ENCODE measurements around the gene MFAP2.
"Not testable (repeated sequence)": the region's sequence is repeated elsewhere in the genome, so short reads cannot be mapped to it uniquely, and the experiment has no call there.

MFAP2 gene

DNA sequence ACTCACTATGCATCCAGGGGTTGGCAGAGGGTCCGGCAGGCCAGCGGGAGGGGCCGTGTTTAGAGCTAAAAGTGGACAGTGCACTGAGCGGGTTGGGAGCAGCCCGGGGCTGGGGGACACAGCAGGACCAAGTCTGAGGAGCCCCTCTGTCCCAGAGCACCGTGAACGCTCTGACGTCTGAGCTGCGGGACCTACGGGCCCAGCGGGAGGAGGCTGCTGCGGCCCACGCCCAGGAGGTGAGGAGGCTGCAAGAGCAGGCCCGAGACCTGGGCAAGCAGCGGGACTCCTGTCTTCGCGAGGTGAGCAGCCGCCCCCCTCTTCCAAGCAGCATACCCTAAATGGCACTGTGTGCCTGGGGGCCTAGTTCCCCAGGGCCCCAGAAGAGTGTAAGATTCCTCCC lies 25.8 kb downstream of the MFAP2 start:
- TF ChIP-seq, protein P1, sequence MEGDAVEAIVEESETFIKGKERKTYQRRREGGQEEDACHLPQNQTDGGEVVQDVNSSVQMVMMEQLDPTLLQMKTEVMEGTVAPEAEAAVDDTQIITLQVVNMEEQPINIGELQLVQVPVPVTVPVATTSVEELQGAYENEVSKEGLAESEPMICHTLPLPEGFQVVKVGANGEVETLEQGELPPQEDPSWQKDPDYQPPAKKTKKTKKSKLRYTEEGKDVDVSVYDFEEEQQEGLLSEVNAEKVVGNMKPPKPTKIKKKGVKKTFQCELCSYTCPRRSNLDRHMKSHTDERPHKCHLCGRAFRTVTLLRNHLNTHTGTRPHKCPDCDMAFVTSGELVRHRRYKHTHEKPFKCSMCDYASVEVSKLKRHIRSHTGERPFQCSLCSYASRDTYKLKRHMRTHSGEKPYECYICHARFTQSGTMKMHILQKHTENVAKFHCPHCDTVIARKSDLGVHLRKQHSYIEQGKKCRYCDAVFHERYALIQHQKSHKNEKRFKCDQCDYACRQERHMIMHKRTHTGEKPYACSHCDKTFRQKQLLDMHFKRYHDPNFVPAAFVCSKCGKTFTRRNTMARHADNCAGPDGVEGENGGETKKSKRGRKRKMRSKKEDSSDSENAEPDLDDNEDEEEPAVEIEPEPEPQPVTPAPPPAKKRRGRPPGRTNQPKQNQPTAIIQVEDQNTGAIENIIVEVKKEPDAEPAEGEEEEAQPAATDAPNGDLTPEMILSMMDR (IDR thresholded peaks at IDR 0.05; ENCODE audit: low read depth, low read length, missing control alignments) = no peak

GRCh38 chr1:16952376-16952775 lies 28.0 kb downstream of the MFAP2 start:
- H3K4me3 ChIP-seq (ENCODE audit: low read depth, low read length); DNase-seq (ENCODE audit: low read depth); in situ Hi-C loops (cut with HindIII; ENCODE audit: low sequenced_read_pairs): not testable (repeated sequence)

More for the DNA sequence above, 25.8 kb downstream of the MFAP2 start:
- in situ Hi-C loops (cut with HindIII; ENCODE audit: low sequenced_read_pairs) = no loop called here
- no peak overlapping the region for H3K4me3 ChIP-seq (ENCODE audit: low read depth, low read length)
- DNase-seq (ENCODE audit: low read depth) = no peak

DNA sequence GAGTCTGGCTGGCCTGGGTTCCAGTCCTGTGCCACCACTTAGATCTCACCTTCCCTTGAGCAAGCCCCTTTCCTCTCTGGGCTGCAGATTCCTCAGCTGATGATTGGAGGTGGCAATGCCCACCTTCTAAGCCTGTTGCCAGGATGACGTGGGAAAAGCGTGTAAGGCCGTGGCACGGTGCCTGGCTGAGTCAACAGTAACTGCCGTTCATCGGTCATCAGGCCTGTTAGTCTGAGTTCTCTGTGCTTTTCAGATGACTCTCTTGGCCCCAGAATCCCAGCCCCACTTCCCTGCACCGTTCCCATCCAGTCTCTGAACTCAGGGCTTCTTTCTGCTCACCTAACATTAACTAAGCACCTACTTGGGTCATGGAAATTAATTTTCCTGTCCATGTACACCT lies 31.4 kb downstream of the MFAP2 start:
- in situ Hi-C loops (cut with HindIII; ENCODE audit: low sequenced_read_pairs); H3K4me3 ChIP-seq (ENCODE audit: low read depth, low read length): not testable (repeated sequence)
- peak; percentile 43 for DNase-seq (ENCODE audit: low read depth)

DNA sequence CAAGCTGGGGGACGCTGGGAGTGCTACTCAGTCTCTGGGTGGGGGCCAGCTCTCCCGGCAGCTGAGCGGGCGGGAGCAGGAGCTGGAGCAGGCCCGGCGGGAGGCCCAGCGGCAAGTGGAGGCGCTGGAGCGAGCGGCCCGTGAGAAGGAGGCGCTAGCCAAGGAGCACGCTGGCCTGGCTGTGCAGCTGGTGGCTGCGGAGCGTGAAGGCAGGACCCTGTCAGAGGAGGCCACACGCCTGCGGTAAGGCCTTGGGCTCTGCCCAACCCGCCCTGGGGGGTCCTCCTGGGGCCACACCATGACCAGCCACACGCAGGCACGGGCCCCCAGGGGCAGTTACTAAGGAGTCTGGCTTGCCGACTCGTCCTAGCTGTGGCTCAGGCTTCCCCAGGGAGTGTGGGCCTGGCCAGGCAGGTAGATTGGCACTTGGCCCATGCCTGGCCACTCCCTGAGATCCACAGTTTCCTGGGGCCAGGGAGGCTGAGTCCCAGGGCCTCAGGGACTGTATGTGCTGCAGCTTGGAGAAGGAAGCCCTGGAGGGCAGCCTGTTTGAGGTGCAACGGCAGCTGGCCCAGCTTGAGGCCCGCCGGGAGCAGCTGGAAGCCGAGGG lies 32.0 kb downstream of the MFAP2 start:
- DNase-seq (ENCODE audit: low read depth) = peak; percentile 38
- H3K4me3 ChIP-seq (ENCODE audit: low read depth, low read length); in situ Hi-C loops (cut with HindIII; ENCODE audit: low sequenced_read_pairs): not testable (repeated sequence)

DNA sequence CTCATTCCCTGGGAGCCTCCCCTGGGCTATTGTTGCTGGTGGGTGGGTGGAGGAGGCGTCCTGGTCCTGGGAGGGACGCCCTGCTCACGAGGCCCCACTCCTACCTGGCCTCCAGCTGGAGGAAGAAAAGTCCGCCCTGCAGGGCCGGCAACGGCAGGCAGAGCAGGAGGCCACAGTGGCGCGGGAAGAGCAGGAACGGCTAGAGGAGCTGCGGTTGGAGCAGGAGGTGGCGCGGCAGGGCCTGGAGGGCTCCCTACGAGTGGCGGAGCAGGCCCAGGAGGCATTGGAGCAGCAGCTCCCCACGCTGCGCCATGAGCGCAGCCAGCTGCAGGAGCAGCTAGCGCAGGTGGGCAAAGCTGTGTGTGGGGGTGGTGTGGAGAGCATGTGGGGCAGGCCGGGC lies 33.8 kb downstream of the MFAP2 start:
- TF ChIP-seq, protein P1 (IDR thresholded peaks at IDR 0.05; ENCODE audit: low read depth, low read length, missing control alignments) = no peak
- in situ Hi-C loops (cut with HindIII; ENCODE audit: low sequenced_read_pairs) = no loop called here
- no peak for DNase-seq (ENCODE audit: low read depth)
- H3K4me3 ChIP-seq (ENCODE audit: low read depth, low read length) = no peak overlapping the region

- H3K4me3 ChIP-seq (ENCODE audit: low read depth, low read length); in situ Hi-C loops (cut with HindIII; ENCODE audit: low sequenced_read_pairs); DNase-seq (ENCODE audit: low read depth): not testable (repeated sequence)
These were observed 34.2 kb downstream of the MFAP2 start for GRCh38 chr1:16946185-16946584.

GRCh38 chr1:16945512-16945911 lies 34.9 kb downstream of the MFAP2 start:
- in situ Hi-C loops (cut with HindIII; ENCODE audit: low sequenced_read_pairs); H3K4me3 ChIP-seq (ENCODE audit: low read depth, low read length); DNase-seq (ENCODE audit: low read depth): not testable (repeated sequence)

- H3K4me3 ChIP-seq (ENCODE audit: low read depth, low read length) = no peak overlapping the region
- TF ChIP-seq, protein P1 (IDR thresholded peaks at IDR 0.05; ENCODE audit: low read depth, low read length, missing control alignments) = no peak
- in situ Hi-C loops (cut with HindIII; ENCODE audit: low sequenced_read_pairs) = no loop called here
- DNase-seq (ENCODE audit: low read depth) = no peak
These were observed 36.4 kb downstream of the MFAP2 start for GRCh38 chr1:16944038-16944437.

DNA sequence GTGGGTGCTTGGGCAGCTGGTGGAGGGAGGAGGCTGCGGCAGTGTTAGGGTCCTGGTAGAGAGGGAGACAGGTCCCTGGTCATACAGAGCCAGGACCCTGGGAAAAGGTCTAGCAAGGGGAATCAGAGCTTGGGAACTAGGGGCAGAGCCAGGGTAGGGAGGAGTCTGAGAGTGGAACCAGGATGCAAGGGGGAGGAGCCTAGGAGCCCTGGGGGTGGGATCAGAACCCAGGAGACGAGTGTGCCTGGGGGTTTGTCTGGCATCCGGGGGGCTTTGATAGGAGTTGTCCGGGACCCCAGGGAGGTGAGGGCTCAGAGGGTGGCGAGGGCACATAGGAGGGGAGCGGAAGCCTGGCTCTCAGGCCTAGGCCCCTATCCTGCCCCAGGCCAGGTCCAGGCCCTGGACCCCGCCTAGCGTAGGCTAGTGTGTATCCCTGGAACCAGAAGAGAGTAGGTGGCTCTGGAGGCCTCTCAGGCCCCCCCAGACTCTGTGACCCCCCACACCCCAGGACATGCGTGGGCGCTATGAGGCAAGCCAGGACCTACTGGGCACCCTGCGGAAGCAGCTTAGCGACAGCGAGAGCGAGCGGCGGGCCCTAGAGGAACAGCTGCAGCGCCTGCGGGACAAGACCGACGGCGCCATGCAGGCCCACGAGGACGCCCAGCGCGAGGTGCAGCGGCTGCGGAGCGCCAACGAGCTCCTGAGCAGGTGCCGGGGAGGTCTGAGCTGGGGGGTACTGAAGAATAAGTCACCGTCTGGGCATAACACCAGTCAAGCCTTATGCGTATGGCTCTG lies 40.8 kb downstream of the MFAP2 start:
- H3K4me3 ChIP-seq (ENCODE audit: low read depth, low read length); in situ Hi-C loops (cut with HindIII; ENCODE audit: low sequenced_read_pairs); DNase-seq (ENCODE audit: low read depth): not testable (repeated sequence)
